WTC11 (cell line): Measurements from ENCODE around the gene UFSP2. TPM values are rescaled to one million over a fixed set of nuclear protein-coding genes. Genes with fewer than 3 reads are reported as not detected.

Source experiments
- ATAC-seq: fragments of 200-7000 bp; cut with Tn5 transposase; 2 replicates; pipeline ENCODE4 v1.10.0; 2021; ENCODE audit warnings: mild to moderate bottlenecking, moderate library complexity
- CTCF ChIA-PET: fragments of 300-600 bp; sonication (Branson Sonifier 250); formaldehyde crosslinking; loops from one replicate; lab custom pipeline; 2021; ENCODE audit warnings: antibody characterized with exemption; lab: Charles Lee
- POLR2A ChIA-PET: fragments of 350-600 bp; sonication (Branson Sonifier 250); formaldehyde crosslinking; loops from one replicate; lab custom pipeline; 2021; ENCODE audit warnings: antibody characterized with exemption; lab: Charles Lee
- DNase-seq: peaks from one replicate; pipeline ENCODE4 v3.0.0; 2021; ENCODE audit warnings: low spot score
- H3K27ac Mint-ChIP-seq: 2 replicates; pipeline ENCODE4 v1.8.0; 2021; ENCODE audit warnings: mixed read lengths
- H3K27me3 Mint-ChIP-seq: 2 replicates; pipeline ENCODE4 v1.8.0; 2021; ENCODE audit warnings: low read depth, mild to moderate bottlenecking, moderate library complexity, mixed read lengths
- H3K36me3 Mint-ChIP-seq: 2 replicates; pipeline ENCODE4 v1.8.0; 2021; ENCODE audit warnings: mixed read lengths
- H3K4me1 Mint-ChIP-seq: 2 replicates; pipeline ENCODE4 v1.8.0; 2022; ENCODE audit warnings: mixed read lengths
- H3K4me3 Mint-ChIP-seq: 2 replicates; pipeline ENCODE4 v1.8.0; 2021; ENCODE audit warnings: mild to moderate bottlenecking, moderate library complexity, mixed read lengths
- H3K9me3 Mint-ChIP-seq: 2 replicates; pipeline ENCODE4 v1.8.0; 2021; ENCODE audit warnings: mixed read lengths
- CBFB ChIP-seq: sonication (generic); formaldehyde crosslinking; IDR thresholded peaks from 2 replicates; pipeline ENCODE4 v1.8.1; 2022; ENCODE audit warnings: mild to moderate bottlenecking, low read depth, missing genetic modification reagents
- EMX1 ChIP-seq: fragments of 250-450 bp; sonication (Bioruptor Pico); IDR thresholded peaks from 2 replicates; pipeline ENCODE4 v1.8.0; 2021; ENCODE audit warnings: mild to moderate bottlenecking
- ESRRA ChIP-seq: sonication (generic); formaldehyde crosslinking; IDR thresholded peaks from 2 replicates; pipeline ENCODE4 v1.8.1; 2022; ENCODE audit warnings: mild to moderate bottlenecking, missing genetic modification reagents, borderline replicate concordance
- FOXJ3 ChIP-seq: sonication (generic); formaldehyde crosslinking; IDR thresholded peaks from 2 replicates; pipeline ENCODE4 v1.9.0; 2021; ENCODE audit warnings: missing genetic modification reagents, mild to moderate bottlenecking, borderline replicate concordance
- GABPB1 ChIP-seq: sonication (generic); formaldehyde crosslinking; IDR thresholded peaks from 2 replicates; pipeline ENCODE4 v1.8.1; 2023; ENCODE audit warnings: mild to moderate bottlenecking, missing genetic modification reagents
- JUN ChIP-seq: sonication (generic); formaldehyde crosslinking; IDR thresholded peaks from 2 replicates; pipeline ENCODE4 v1.8.0; 2023; ENCODE audit warnings: mild to moderate bottlenecking, missing genetic modification reagents
- NFYB ChIP-seq: sonication (generic); formaldehyde crosslinking; conservative IDR thresholded peaks from 2 replicates; pipeline ENCODE4 v1.8.0; 2022; ENCODE audit warnings: low read depth, missing genetic modification reagents
- NR2C2 ChIP-seq: sonication (generic); formaldehyde crosslinking; IDR thresholded peaks from 2 replicates; pipeline ENCODE4 v1.8.0; 2022; ENCODE audit warnings: mild to moderate bottlenecking, missing genetic modification reagents
- OVOL2 ChIP-seq: fragments of 250-450 bp; sonication (Bioruptor Pico); IDR thresholded peaks from 2 replicates; pipeline ENCODE4 v1.9.0; 2021; ENCODE audit warnings: mild to moderate bottlenecking, borderline replicate concordance
- USF1 ChIP-seq: sonication (generic); formaldehyde crosslinking; IDR thresholded peaks from 2 replicates; pipeline ENCODE4 v1.8.0; 2022; ENCODE audit warnings: mild to moderate bottlenecking, missing genetic modification reagents
- USF2 ChIP-seq: sonication (generic); formaldehyde crosslinking; IDR thresholded peaks from 2 replicates; pipeline ENCODE4 v1.8.1; 2023; ENCODE audit warnings: mild to moderate bottlenecking, missing genetic modification reagents, moderate library complexity
- ZBTB21 ChIP-seq: sonication (generic); formaldehyde crosslinking; IDR thresholded peaks from 2 replicates; pipeline ENCODE4 v1.8.1; 2023; ENCODE audit warnings: mild to moderate bottlenecking, missing genetic modification reagents, borderline replicate concordance
- ZNF138 ChIP-seq: sonication (generic); formaldehyde crosslinking; conservative IDR thresholded peaks from 2 replicates; pipeline ENCODE4 v1.8.1; 2022; ENCODE audit warnings: mild to moderate bottlenecking, moderate library complexity, missing genetic modification reagents
- ZNF219 ChIP-seq: sonication (generic); formaldehyde crosslinking; IDR thresholded peaks from 2 replicates; pipeline ENCODE4 v1.8.0; 2023; ENCODE audit warnings: missing genetic modification reagents, mild to moderate bottlenecking, borderline replicate concordance
- ZNF263 ChIP-seq: sonication (generic); formaldehyde crosslinking; IDR thresholded peaks from 2 replicates; pipeline ENCODE4 v1.8.1; 2022; ENCODE audit warnings: low read depth, mild to moderate bottlenecking, moderate library complexity, missing genetic modification reagents
- ZNF416 ChIP-seq: fragments of 250-450 bp; sonication (Bioruptor Pico); IDR thresholded peaks from 2 replicates; pipeline ENCODE4 v1.9.0; 2021; ENCODE audit warnings: mild to moderate bottlenecking, inconsistent platforms
- ZSCAN18 ChIP-seq: fragments of 250-450 bp; sonication (Bioruptor Pico); IDR thresholded peaks from 2 replicates; pipeline ENCODE4 v2.1.2; 2022; ENCODE audit warnings: mild to moderate bottlenecking, moderate library complexity
- total RNA-seq: library from RNA; stranded (reverse); gene quantifications from 3 replicates; pipeline ENCODE4 v1.2.3, GENCODE V29; 2021

Gene UFSP2
- total RNA-seq, 1 experiment from 2014 or later: 30.8 TPM

GRCh38 chr4:185378264-185378663, 47.5 kb downstream of the UFSP2 start (continued):
- TF ChIP-seq ZSCAN18 (CRISPR knock-in tag) (no peak), OVOL2 (no peak), NFYB (CRISPR knock-in tag) (no peak), USF2 (CRISPR knock-in tag) (no peak), ZNF416 (CRISPR knock-in tag) (no peak), USF1 (CRISPR knock-in tag) (no peak), ZNF138 (CRISPR knock-in tag) (no peak), GABPB1 (CRISPR knock-in tag) (no peak), ZNF263 (CRISPR knock-in tag) (no peak)

GRCh38 chr4:185374573-185374972, 51.2 kb downstream of the UFSP2 start:
- no peak overlapping the region for H3K4me3 Mint-ChIP-seq
- H3K36me3 Mint-ChIP-seq: peaks cover 5% of the 10 kb centered on the region; the same call in 1 of the 2 replicates
- no peak for DNase-seq
- TF ChIP-seq JUN (no peak), FOXJ3 (CRISPR knock-in tag) (no peak)
- CTCF ChIA-PET: no interaction called here
- no peak for ATAC-seq
- POLR2A ChIA-PET: no interaction called here
- no peak overlapping the region; the same call in 1 of the 2 replicates for H3K27ac Mint-ChIP-seq
- H3K27me3 Mint-ChIP-seq: no peaks in the 10 kb centered on the region
- H3K4me1 Mint-ChIP-seq: peaks cover 7% of the 10 kb centered on the region
- H3K9me3 Mint-ChIP-seq: no peaks in the 10 kb centered on the region

- ChIA-PET CTCF (no interaction called here), POLR2A (no interaction called here)
- H3K36me3 Mint-ChIP-seq: peaks cover 5% of the 10 kb centered on the region; the same call in 1 of the 2 replicates
- H3K4me1 Mint-ChIP-seq: peaks cover 11% of the 10 kb centered on the region
- H3K9me3 Mint-ChIP-seq: no peaks in the 10 kb centered on the region
- no peak overlapping the region for H3K27ac Mint-ChIP-seq
- no peak for DNase-seq
- no peaks in the 10 kb centered on the region for H3K27me3 Mint-ChIP-seq
- no peak for ATAC-seq
- TF ChIP-seq ZBTB21 (CRISPR knock-in tag) (no peak), ZNF219 (CRISPR knock-in tag) (no peak), CBFB (CRISPR knock-in tag) (no peak)
- H3K4me3 Mint-ChIP-seq: no peak overlapping the region
Measured at GRCh38 chr4:185374027-185374426, 51.7 kb downstream of the UFSP2 start.

GRCh38 chr4:185371702-185372101, 54.1 kb downstream of the UFSP2 start:
- DNase-seq (no peak), ATAC-seq (no peak)
- Mint-ChIP-seq H3K4me1 (peaks cover 11% of the 10 kb centered on the region), H3K4me3 (no peak overlapping the region), H3K36me3 (peaks cover 11% of the 10 kb centered on the region; the same call in 1 of the 2 replicates), H3K27ac (no peak overlapping the region), H3K9me3 (no peaks in the 10 kb centered on the region), H3K27me3 (no peaks in the 10 kb centered on the region)
- POLR2A ChIA-PET: no interaction called here
- CTCF ChIA-PET: no interaction called here
- TF ChIP-seq ESRRA (CRISPR knock-in tag) (no peak), NR2C2 (CRISPR knock-in tag) (no peak), JUN (no peak), EMX1 (no peak)
